MM.1S (cell line): ENCODE measurements around the gene ZNF587B.
"Not testable (repeated sequence)": the region's sequence is repeated elsewhere in the genome, so short reads cannot be mapped to it uniquely, and the experiment has no call there.

Experiments
- EZH2 ChIP-seq: fragments of 300-600 bp; sonication (generic); optimal IDR thresholded peaks from 2 replicates; pipeline ENCODE3; 2017; ENCODE audit warnings: low read depth, mild to moderate bottlenecking, antibody characterized with exemption, low read length, mixed read lengths
- EZH2phosphoT487 ChIP-seq: fragments of 300-600 bp; sonication (generic); IDR thresholded peaks from 2 replicates; pipeline ENCODE4 v1.6.1; 2018; ENCODE audit warnings: antibody characterized with exemption, low read length
- TF ChIP-seq, protein P1 (sequence below): fragments of 300-600 bp; sonication (generic); IDR thresholded peaks from 2 replicates; pipeline ENCODE4 v1.5.1; 2016; ENCODE audit warnings: antibody characterized with exemption, low read length, mixed read lengths

- TF ChIP-seq, protein P1, sequence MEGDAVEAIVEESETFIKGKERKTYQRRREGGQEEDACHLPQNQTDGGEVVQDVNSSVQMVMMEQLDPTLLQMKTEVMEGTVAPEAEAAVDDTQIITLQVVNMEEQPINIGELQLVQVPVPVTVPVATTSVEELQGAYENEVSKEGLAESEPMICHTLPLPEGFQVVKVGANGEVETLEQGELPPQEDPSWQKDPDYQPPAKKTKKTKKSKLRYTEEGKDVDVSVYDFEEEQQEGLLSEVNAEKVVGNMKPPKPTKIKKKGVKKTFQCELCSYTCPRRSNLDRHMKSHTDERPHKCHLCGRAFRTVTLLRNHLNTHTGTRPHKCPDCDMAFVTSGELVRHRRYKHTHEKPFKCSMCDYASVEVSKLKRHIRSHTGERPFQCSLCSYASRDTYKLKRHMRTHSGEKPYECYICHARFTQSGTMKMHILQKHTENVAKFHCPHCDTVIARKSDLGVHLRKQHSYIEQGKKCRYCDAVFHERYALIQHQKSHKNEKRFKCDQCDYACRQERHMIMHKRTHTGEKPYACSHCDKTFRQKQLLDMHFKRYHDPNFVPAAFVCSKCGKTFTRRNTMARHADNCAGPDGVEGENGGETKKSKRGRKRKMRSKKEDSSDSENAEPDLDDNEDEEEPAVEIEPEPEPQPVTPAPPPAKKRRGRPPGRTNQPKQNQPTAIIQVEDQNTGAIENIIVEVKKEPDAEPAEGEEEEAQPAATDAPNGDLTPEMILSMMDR = not testable (repeated sequence)
- not testable (repeated sequence) for TF ChIP-seq EZH2, EZH2phosphoT487
These were observed 16.9 kb upstream of the ZNF587B start for GRCh38 chr19:57812975-57813820.
